Stimulated activated CD4-positive, alpha-beta T cell treated with anti-CD3 and anti-CD28 coated beads, Interleukin-4, amount 100 ng/mL, for 1 hour (primary cell): ENCODE data around the gene PRMT5.
A peak's percentile ranks its signal among the peaks of the same experiment; 100 is the strongest.

Experiments used
- DNase-seq: peaks from one replicate; pipeline ENCODE4 v3.0.0-alpha.2; 2020

Gene PRMT5

DNA sequence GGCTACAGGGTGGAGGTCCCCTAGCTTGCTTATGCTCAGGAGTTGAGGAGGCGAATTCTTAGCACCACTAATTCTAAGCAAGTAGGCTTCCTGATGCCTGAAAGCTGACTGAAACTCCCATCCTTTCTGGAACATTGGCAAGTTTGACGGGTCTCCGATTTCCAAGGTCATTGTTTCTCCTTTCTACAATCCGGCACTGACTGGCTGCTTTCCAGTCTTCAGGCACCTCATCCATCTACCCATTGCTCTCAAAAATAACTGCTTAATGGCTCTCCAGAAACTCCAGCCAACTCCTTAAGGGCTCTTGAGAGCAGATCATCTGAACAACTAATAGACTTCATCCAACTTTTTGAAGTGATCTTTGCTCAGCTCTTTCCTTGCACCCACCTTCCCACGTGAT lies 32.8 kb downstream of the PRMT5 start:
- DNase-seq, result no peak

DNA sequence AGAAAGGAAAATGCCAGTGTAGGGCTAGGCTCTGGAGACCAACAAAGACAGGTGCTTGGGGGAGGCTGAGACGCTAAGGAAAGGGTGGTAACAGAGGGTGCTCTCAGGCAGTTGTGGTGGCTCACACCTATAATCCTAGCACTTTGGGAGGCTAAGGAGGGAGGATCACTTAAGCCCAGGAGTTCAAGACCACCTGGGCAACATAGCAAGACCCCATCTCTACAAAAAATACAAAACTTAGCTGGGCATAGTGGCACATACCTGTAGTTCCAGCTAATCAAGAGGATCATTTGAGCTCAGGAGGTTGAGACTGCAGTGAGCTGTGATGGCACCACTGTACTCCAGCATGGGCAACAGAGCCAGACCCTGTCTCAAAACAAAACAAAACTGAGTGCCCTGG lies 33.8 kb downstream of the PRMT5 start:
- no peak for DNase-seq

- no peak for DNase-seq
Observed at GRCh38 chr14:22893706-22894105, 35.5 kb downstream of the PRMT5 start.

GRCh38 chr14:22892488-22892887 lies 36.7 kb downstream of the PRMT5 start:
- no peak for DNase-seq

DNA sequence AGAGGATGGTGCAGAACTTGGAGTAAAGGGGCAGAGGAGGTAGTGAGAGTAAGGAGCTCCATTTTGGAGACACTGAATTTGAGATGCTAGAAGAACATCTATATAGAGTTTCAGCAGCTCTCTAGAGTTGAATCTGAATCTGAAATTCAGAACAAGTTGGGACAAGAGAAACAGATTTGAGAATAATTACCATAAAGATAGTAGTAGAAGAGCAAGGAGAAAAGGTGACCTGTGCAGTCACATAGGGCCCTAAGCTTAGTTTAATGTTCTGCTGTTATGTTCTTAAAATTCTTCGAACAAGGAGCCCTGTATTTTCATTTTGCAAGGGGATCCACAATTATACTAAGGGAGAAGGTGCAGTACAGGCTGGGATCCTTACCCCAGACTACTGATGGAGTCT lies 38.8 kb downstream of the PRMT5 start:
- DNase-seq, result no peak

DNA sequence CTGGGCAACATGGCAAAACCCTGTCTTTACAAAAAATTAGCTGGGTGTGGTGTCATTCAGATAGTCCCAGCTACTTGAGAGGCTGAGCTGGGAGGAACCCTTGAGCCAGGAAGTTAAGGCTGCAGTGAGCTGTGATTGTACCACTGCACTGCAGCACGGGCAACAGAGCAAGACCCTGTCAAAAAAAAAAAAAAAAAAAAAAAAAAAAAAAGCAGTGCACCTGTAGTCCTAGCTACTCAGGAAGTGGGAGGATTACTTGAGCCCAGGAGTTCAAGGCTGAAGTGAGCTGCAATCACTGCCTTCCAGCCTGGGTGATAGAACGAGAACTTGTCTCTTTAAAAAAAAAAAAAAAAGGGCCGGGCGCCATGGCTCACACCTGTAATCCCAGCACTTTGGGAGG lies 40.5 kb downstream of the PRMT5 start:
- no peak for DNase-seq

DNA sequence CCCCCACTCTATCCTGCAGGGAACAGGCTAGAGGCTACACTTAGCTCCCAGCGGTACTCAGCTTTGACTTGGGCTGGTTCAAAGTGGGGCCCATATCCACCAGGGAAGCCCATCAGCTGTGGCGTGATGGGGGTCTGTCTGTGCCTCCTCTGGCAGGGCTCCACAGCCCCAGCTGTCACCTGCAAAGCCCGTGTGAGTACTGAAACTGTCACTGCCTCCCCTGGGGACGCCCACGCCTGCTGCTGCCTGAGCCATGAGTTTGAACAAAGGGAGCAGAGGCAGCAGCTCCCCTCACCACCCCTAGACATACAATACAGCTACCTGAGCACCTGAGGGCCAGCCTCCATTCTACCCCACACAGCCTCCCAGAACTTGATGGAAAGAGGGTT lies 41.2 kb downstream of the PRMT5 start:
- DNase-seq, result peak; percentile 76

DNA sequence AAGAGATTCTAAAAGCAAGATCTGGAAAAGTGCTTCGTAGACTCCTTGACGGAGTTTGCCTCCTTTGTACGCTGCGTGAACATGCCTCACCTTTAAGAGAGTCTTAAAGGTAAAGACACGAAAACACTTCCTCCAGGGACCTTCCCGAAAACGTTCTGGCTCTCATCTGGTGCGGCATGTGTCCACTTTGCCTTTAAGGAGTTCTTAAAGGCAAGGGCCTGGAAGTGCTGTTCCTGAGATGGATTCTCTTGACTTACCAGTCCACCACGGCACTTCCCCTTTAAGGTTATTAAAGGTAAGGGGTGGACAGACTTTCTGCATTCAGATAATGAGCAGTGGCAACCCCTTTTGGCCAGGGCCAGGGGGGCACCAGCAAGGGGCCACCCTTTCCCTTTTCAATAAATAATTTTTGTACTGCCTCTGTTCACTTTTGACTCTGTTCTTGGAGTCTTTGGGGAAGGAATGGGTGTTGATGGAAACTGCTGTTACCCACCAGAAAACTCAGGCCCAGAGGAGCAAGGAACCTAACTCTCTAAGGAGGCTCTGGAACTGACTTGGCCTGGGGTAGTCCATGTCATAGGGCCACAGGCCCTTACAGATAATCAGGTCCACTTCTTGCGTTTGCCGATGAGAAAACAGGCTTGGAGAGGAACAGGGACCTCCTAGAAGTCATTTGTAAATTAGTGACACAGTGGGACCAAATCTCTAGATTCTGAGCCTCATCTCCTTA lies 41.8 kb downstream of the PRMT5 start:
- DNase-seq, result peak; percentile 18

DNA sequence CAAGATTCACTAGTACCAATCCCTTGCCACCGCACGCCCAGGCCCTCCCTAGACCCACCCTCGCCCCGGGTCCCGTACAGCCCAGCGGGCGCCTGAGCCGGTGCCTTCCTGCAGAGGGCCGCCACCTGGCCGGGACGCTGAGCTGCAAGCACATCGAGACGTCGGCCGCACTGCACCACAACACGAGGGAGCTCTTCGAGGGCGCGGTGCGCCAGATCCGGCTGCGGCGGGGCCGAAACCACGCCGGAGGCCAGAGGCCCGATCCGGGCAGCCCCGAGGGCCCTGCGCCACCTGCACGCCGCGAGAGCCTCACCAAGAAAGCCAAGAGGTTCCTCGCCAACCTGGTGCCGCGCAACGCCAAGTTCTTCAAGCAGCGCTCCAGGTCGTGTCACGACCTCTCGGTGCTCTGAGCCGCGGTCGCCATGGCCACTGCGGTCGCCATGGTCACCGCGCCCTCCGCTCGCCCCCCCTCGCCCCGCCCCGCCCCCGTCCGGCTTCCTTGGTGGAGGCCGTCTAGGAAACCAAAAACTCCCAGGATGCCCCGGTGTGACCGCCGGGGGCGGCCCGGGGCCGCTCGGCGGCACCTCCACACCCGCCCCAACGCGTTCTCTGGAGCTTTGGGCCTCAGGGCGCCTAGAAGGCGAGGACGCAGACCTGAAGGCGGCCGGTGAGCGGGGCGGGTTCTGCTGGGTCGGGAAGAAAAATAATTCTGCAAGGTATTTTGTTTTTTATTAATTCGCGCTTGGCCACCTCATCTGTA lies 42.5 kb downstream of the PRMT5 start:
- DNase-seq, result peak; percentile 71

DNA sequence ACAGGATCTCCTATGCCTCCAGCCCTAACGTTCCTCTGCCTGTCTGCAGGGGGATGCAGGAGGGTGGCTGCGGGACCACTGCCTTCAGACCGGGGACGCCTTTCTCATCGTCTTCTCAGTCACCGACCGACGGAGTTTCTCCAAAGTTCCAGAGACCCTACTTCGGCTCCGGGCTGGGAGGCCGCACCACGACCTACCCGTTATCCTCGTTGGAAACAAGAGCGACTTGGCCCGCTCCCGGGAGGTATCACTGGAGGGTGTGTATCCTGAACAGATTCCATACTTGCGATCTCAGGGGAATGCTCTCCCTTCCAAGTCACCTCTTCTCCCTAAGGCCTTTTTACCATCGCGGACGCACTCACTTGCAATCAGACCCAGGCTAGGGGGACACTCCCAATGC lies 43.2 kb downstream of the PRMT5 start:
- DNase-seq, result no peak

DNA sequence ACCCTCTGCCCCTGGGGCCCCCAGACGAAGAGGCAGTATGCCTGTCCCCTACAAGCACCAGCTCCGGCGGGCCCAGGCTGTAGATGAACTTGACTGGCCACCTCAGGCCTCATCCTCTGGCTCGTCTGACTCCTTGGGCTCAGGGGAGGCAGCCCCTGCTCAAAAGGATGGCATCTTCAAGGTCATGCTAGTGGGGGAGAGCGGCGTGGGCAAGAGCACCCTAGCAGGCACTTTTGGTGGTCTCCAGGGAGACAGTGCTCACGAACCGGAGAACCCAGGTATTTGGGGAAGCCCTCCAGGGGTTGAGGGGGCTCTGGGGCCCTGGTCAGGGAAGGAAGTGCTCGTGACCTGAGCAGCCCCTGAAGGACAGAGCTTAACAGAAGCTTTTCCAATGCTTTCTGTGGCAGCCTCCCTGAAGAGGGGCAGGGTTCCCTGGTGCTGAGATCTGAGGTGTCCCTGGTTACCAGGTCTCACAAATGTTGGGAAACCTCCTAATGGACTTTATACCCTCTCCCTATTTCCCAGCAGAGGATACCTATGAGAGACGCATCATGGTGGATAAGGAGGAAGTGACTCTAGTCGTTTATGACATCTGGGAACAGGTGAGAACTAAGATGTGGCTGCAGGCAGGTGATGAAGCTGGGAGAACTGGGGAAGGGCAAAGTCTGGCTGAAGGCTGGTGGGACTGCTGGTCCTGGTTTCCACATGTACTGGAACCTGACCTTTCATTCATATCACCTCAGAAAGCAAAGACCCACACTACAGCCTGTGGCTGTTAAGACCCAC lies 44.2 kb downstream of the PRMT5 start:
- DNase-seq, result no peak

GRCh38 chr14:22884076-22884737 lies 45.0 kb downstream of the PRMT5 start:
- no peak for DNase-seq

GRCh38 chr14:22883173-22883976 lies 45.8 kb downstream of the PRMT5 start, which contains the start of gene REM2:
Gene REM2 (plus strand): TSS chr14:22883222. CDS start chr14:22883288, 66 bp downstream.
- no peak for DNase-seq

- peak; percentile 40 for DNase-seq
Observed at GRCh38 chr14:22882529-22883172, 46.5 kb downstream of the PRMT5 start.

GRCh38 chr14:22882064-22882463 lies 47.1 kb downstream of the PRMT5 start:
- no peak for DNase-seq

- DNase-seq, result no peak
Observed at GRCh38 chr14:22878271-22879246, 50.6 kb downstream of the PRMT5 start.

DNA sequence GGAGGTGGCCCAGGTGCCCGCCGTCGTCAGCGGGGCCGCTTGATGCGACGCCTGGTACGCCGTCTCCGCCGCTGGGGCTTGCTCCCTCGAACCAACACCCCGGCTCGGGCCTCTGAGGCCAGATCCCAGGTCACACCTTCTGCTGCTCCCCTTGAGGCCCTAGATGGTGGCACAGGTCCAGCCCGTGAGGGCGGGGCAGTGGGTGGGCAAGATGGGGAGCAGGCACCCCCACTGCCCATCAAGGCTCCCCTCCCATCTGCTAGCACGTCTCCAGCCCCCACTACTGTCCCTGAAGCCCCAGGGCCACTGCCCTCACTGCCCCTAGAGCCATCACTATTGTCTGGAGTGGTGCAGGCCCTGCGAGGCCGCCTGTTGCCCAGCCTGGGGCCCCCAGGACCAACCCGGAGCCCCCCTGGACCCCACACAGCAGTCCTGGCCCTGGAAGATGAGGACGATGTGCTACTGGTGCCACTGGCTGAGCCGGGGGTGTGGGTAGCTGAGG lies 52.1 kb downstream of the PRMT5 start:
- DNase-seq, result no peak

GRCh38 chr14:22875748-22876319 lies 53.3 kb downstream of the PRMT5 start:
- no peak for DNase-seq

DNA sequence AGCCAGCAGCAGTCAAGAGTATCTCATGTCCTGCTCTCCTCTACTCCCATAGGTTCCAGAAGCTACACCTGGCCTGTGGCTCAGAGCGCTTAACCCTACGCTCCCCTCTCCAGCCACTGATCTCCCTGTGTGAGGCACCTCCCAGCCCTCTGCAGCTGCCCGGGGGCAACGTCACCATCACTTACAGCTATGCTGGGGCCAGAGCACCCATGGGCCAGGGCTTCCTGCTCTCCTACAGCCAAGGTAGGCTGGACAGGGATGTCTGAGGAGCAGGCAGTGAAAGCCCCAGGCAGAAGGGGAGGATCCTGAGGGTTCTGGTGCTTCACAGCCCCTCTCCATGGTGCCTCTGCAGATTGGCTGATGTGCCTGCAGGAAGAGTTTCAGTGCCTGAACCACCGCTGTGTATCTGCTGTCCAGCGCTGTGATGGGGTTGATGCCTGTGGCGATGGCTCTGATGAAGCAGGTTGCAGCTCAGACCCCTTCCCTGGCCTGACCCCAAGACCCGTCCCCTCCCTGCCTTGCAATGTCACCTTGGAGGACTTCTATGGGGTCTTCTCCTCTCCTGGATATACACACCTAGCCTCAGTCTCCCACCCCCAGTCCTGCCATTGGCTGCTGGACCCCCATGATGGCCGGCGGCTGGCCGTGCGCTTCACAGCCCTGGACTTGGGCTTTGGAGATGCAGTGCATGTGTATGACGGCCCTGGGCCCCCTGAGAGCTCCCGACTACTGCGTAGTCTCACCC lies 54.0 kb downstream of the PRMT5 start:
- DNase-seq, result no peak
